ENCODE results near the gene SCTR.

Gene SCTR

GRCh38 chr2:119523952-119524694 lies at the start of gene SCTR:
SCTR (minus strand) TSS chr2:119524483; CDS start chr2:119524226, 257 bp downstream.
- DNase-seq = no peak

GRCh38 chr2:119567292-119567691 lies 43.0 kb upstream of the SCTR start:
- DNase-seq = no peak

- no peak for DNase-seq
Measured at GRCh38 chr2:119565481-119565880, 41.2 kb upstream of the SCTR start.

GRCh38 chr2:119553687-119554344 lies 29.5 kb upstream of the SCTR start:
- DNase-seq = no peak

GRCh38 chr2:119552902-119553301 lies 28.6 kb upstream of the SCTR start:
- no peak for DNase-seq

GRCh38 chr2:119550856-119551255 lies 26.6 kb upstream of the SCTR start:
- no peak for DNase-seq

- no peak for DNase-seq
Measured at GRCh38 chr2:119550346-119550745, 26.1 kb upstream of the SCTR start.

- DNase-seq = no peak
Measured at GRCh38 chr2:119549241-119549640, 25.0 kb upstream of the SCTR start.

GRCh38 chr2:119548516-119549120 lies 24.3 kb upstream of the SCTR start:
- DNase-seq = no peak

GRCh38 chr2:119546447-119546767 lies 22.1 kb upstream of the SCTR start:
- DNase-seq = no peak

GRCh38 chr2:119545754-119546446 lies 21.6 kb upstream of the SCTR start:
- DNase-seq = no peak

GRCh38 chr2:119544939-119545475 lies 20.7 kb upstream of the SCTR start:
- no peak for DNase-seq

- DNase-seq = peak; percentile 23
Measured at GRCh38 chr2:119544075-119544938, 20.0 kb upstream of the SCTR start, which contains the start of gene CFAP221. CFAP221 (plus strand) TSS chr2:119544449; CDS start chr2:119546132, 1,683 bp downstream.

- no peak for DNase-seq
Measured at GRCh38 chr2:119541476-119541875, 17.2 kb upstream of the SCTR start.

- DNase-seq = no peak
Measured at GRCh38 chr2:119537792-119538191, 13.5 kb upstream of the SCTR start.

- no peak for DNase-seq
Measured at GRCh38 chr2:119536707-119537106, 12.4 kb upstream of the SCTR start.

- DNase-seq = no peak
Measured at GRCh38 chr2:119536211-119536610, 11.9 kb upstream of the SCTR start.

- DNase-seq = no peak
Measured at GRCh38 chr2:119533560-119533959, 9.3 kb upstream of the SCTR start.

- DNase-seq = no peak
Measured at GRCh38 chr2:119531292-119531691, 7.0 kb upstream of the SCTR start.

GRCh38 chr2:119527999-119528398 lies 3.7 kb upstream of the SCTR start:
- no peak for DNase-seq

GRCh38 chr2:119525614-119526013 lies 1.3 kb upstream of the SCTR start:
- no peak for DNase-seq

GRCh38 chr2:119523383-119523951 lies 816 bp downstream of the SCTR start:
- no peak for DNase-seq

Data from CD4-positive, alpha-beta T cell treated with Interleukin-6 for 4 hours (primary cell).